ENCODE data around the gene TALDO1. TPM values are rescaled to one million over a fixed set of nuclear protein-coding genes. Genes with fewer than 3 reads are reported as not detected.

The TALDO1 gene
- total and polyA plus RNA-seq, 4 donors: 72.5 to 181 (median 128) TPM

GRCh38 chr11:794013-794765 is 46.9 kb downstream of the TALDO1 start:
- Histone ChIP-seq H3K4me3 (ENCODE audit: low read depth in 1 of 3, low read length in 3 of 3) (peak overlapping the region in 1 of 3 donors; percentile 77), H3K4me1 (ENCODE audit: control insufficient read depth in 4 of 4, insufficient read depth in 4 of 4, low read length in 3 of 4) (peaks cover 11 to 47% (median 30%) of the 10 kb centered on the region in 4 donors)

More at GRCh38 chr11:794013-794765, 46.9 kb downstream of the TALDO1 start:
- H3K27me3 ChIP-seq (ENCODE audit: control insufficient read depth in 4 of 4, insufficient read depth in 4 of 4, low read length in 3 of 4): no peaks in the 10 kb centered on the region
- H3K36me3 ChIP-seq (ENCODE audit: control insufficient read depth in 4 of 4, insufficient read depth in 3 of 4, low read depth in 1 of 4, low read length in 3 of 4): peaks cover 0 to 10% (median 5%) of the 10 kb centered on the region in 4 donors
- WGBS: 92% methylated on average over 31 of the region's 31 CpGs
- DNase-seq (ENCODE audit: low spot score): no peak
- TF ChIP-seq MAX (IDR thresholded peaks at IDR 0.05) (no peak), FOXA2 (IDR thresholded peaks at IDR 0.05) (no peak), TAF1 (conservative IDR thresholded peaks at IDR 0.05) (no peak), NR2F2 (IDR thresholded peaks at IDR 0.05) (no peak), FOXA1 (IDR thresholded peaks at IDR 0.05) (no peak), HNF4A (conservative IDR thresholded peaks at IDR 0.05) (no peak), YY1 (IDR thresholded peaks at IDR 0.05) (no peak), HNF4G (IDR thresholded peaks at IDR 0.05) (no peak), EGR1 (IDR thresholded peaks at IDR 0.05; ENCODE audit: low read depth in 2 of 2) (no peak), SP1 (IDR thresholded peaks at IDR 0.05) (no peak), REST (IDR thresholded peaks at IDR 0.05) (no peak)
- TF ChIP-seq, protein P1, sequence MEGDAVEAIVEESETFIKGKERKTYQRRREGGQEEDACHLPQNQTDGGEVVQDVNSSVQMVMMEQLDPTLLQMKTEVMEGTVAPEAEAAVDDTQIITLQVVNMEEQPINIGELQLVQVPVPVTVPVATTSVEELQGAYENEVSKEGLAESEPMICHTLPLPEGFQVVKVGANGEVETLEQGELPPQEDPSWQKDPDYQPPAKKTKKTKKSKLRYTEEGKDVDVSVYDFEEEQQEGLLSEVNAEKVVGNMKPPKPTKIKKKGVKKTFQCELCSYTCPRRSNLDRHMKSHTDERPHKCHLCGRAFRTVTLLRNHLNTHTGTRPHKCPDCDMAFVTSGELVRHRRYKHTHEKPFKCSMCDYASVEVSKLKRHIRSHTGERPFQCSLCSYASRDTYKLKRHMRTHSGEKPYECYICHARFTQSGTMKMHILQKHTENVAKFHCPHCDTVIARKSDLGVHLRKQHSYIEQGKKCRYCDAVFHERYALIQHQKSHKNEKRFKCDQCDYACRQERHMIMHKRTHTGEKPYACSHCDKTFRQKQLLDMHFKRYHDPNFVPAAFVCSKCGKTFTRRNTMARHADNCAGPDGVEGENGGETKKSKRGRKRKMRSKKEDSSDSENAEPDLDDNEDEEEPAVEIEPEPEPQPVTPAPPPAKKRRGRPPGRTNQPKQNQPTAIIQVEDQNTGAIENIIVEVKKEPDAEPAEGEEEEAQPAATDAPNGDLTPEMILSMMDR (IDR thresholded peaks at IDR 0.05; ENCODE audit: low read depth, low read length, missing input control): no peak
- H3K9ac ChIP-seq (ENCODE audit: low read depth in 1 of 2, low read length in 2 of 2): no peak overlapping the region
- peak overlapping the region in 1 of 2 donors; percentile 98 for H3K27ac ChIP-seq (ENCODE audit: low read depth in 1 of 2, low read length in 2 of 2)
- no peaks in the 10 kb centered on the region for H3K9me3 ChIP-seq (ENCODE audit: control insufficient read depth in 4 of 4, low read length in 3 of 4)
